ENCODE results near the gene DRD2.

DRD2 gene

GRCh38 chr11:113370634-113371033, 104.6 kb downstream of the DRD2 start:
- DNase-seq (ENCODE audit: extremely low spot score): no peak
- POLR2A ChIA-PET: no interaction called here
- TF ChIP-seq CTCF (IDR thresholded peaks at IDR 0.05; ENCODE audit: control extremely low read depth, extremely low read depth, low read depth, missing control alignments): no peak
- CTCF ChIA-PET: interaction anchor here (0.7 kb wide), 1 partner anchor 23 kb away, joined by 3 read pairs; no protein-coding TSS in a partner anchor

GRCh38 chr11:113369411-113369810, 105.8 kb downstream of the DRD2 start:
- no peak for DNase-seq (ENCODE audit: extremely low spot score)
- POLR2A ChIA-PET: no interaction called here
- no peak for TF ChIP-seq CTCF (IDR thresholded peaks at IDR 0.05; ENCODE audit: control extremely low read depth, extremely low read depth, low read depth, missing control alignments)
- CTCF ChIA-PET: no interaction called here

GRCh38 chr11:113365895-113366294, 109.3 kb downstream of the DRD2 start:
- DNase-seq (ENCODE audit: extremely low spot score): no peak
- ChIA-PET CTCF (interaction anchor here (1.0 kb wide), 1 partner anchor 14 kb away, joined by 3 read pairs; no protein-coding TSS in a partner anchor), POLR2A (no interaction called here)
- TF ChIP-seq CTCF (IDR thresholded peaks at IDR 0.05; ENCODE audit: control extremely low read depth, extremely low read depth, low read depth, missing control alignments): no peak

- CTCF ChIA-PET: interaction anchor here (1.0 to 1.5 kb wide), 2 partner anchors 13 to 75 kb away, joined by 4 read pairs; no protein-coding TSS in a partner anchor
- no peak for DNase-seq (ENCODE audit: extremely low spot score)
- no peak for TF ChIP-seq CTCF (IDR thresholded peaks at IDR 0.05; ENCODE audit: control extremely low read depth, extremely low read depth, low read depth, missing control alignments)
- POLR2A ChIA-PET: interaction anchor here (0.6 kb wide), 1 partner anchor 50 kb away, joined by 3 read pairs; the partner anchor contains the start of gene TTC12
Measured at GRCh38 chr11:113363996-113364641, 111.1 kb downstream of the DRD2 start.

- no peak for TF ChIP-seq CTCF (IDR thresholded peaks at IDR 0.05; ENCODE audit: control extremely low read depth, extremely low read depth, low read depth, missing control alignments)
- CTCF ChIA-PET: no interaction called here
- no peak for DNase-seq (ENCODE audit: extremely low spot score)
- POLR2A ChIA-PET: no interaction called here
Measured at GRCh38 chr11:113363406-113363805, 111.8 kb downstream of the DRD2 start.
